ENCODE data around the gene FLRT3. TPM values are rescaled to one million over a fixed set of nuclear protein-coding genes. Genes with fewer than 3 reads are reported as not detected.

FLRT3 gene
- total RNA-seq, 4 donors from 2014 or later, result 0.42 to 1.3 (median 0.90) TPM

DNA sequence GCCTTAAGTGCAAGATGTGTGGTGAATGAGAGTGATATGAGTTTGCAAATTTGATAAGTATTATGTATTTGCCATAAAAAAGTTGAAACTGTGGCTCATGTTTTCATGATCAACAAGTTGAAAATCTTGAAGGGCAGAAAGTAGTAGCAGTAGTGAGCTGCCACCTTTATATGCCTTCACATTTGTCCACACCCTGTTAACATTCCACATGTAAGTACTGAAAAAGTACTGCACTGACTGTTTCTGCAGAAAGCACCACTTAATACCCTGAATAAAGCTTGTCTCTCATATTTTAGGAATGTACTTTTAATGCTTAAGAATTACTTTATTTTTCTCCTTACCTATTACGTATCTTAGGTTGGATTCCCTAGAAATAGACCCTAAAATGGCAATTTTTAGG is 45.9 kb downstream of the FLRT3 start:
- 87% methylated on average over 1 of the region's 1 CpG for WGBS
- intact Hi-C loops (cut with DNase I), result no loop called here
- DNase-seq (ENCODE audit: extremely low spot score), result no peak
- Histone ChIP-seq H3K4me3 (no peak overlapping the region), H3K36me3 (no peaks in the 10 kb centered on the region), H3K27me3 (no peaks in the 10 kb centered on the region), H3K4me1 (no peaks in the 10 kb centered on the region), H3K9me3 (no peaks in the 10 kb centered on the region), H3K27ac (replicated peaks in 1 of 4) (no peak overlapping the region)
- TF ChIP-seq POLR2A (IDR thresholded peaks at IDR 0.05; ENCODE audit: low read depth), result no peak

GRCh38 chr20:14288341-14289330 is 48.8 kb downstream of the FLRT3 start:
- TF ChIP-seq POLR2A (IDR thresholded peaks at IDR 0.05; ENCODE audit: low read depth), result no peak
- TF ChIP-seq, protein P1, sequence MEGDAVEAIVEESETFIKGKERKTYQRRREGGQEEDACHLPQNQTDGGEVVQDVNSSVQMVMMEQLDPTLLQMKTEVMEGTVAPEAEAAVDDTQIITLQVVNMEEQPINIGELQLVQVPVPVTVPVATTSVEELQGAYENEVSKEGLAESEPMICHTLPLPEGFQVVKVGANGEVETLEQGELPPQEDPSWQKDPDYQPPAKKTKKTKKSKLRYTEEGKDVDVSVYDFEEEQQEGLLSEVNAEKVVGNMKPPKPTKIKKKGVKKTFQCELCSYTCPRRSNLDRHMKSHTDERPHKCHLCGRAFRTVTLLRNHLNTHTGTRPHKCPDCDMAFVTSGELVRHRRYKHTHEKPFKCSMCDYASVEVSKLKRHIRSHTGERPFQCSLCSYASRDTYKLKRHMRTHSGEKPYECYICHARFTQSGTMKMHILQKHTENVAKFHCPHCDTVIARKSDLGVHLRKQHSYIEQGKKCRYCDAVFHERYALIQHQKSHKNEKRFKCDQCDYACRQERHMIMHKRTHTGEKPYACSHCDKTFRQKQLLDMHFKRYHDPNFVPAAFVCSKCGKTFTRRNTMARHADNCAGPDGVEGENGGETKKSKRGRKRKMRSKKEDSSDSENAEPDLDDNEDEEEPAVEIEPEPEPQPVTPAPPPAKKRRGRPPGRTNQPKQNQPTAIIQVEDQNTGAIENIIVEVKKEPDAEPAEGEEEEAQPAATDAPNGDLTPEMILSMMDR (IDR thresholded peaks at IDR 0.05), result no peak
- TF ChIP-seq POLR2AphosphoS5 (IDR thresholded peaks at IDR 0.05), result no peak
- no peak for TF ChIP-seq EP300 (IDR thresholded peaks at IDR 0.05)
- intact Hi-C loops (cut with DNase I), result no loop called here
- H3K27ac ChIP-seq (replicated peaks in 1 of 4), result no peak overlapping the region
- DNase-seq (ENCODE audit: extremely low spot score), result no peak
- no peaks in the 10 kb centered on the region for H3K36me3 ChIP-seq
- no peak overlapping the region for H3K4me3 ChIP-seq
- H3K9me3 ChIP-seq, result no peaks in the 10 kb centered on the region
- WGBS, result 91% methylated on average over 3 of the region's 3 CpGs
- H3K4me1 ChIP-seq, result no peaks in the 10 kb centered on the region
- H3K27me3 ChIP-seq, result no peaks in the 10 kb centered on the region

- no peak overlapping the region for H3K4me3 ChIP-seq
- H3K27ac ChIP-seq (replicated peaks in 1 of 4), result no peak overlapping the region
- intact Hi-C loops (cut with DNase I), result no loop called here
- no peaks in the 10 kb centered on the region for H3K36me3 ChIP-seq
- no peaks in the 10 kb centered on the region for H3K9me3 ChIP-seq
- TF ChIP-seq POLR2AphosphoS5 (IDR thresholded peaks at IDR 0.05) (no peak), POLR2A (IDR thresholded peaks at IDR 0.05; ENCODE audit: low read depth) (no peak), EP300 (IDR thresholded peaks at IDR 0.05) (no peak)
- TF ChIP-seq, protein P1 (IDR thresholded peaks at IDR 0.05), result no peak
- no peaks in the 10 kb centered on the region for H3K4me1 ChIP-seq
- DNase-seq (ENCODE audit: extremely low spot score), result no peak
- 89% methylated on average over 1 of the region's 1 CpG for WGBS
- no peaks in the 10 kb centered on the region for H3K27me3 ChIP-seq
Observed at GRCh38 chr20:14284443-14284842, 53.0 kb downstream of the FLRT3 start.

- 90% methylated on average over 4 of the region's 4 CpGs for WGBS
Observed at GRCh38 chr20:14282140-14282539, 55.3 kb downstream of the FLRT3 start.

More at GRCh38 chr20:14282140-14282539, 55.3 kb downstream of the FLRT3 start:
- intact Hi-C loops (cut with DNase I), result no loop called here
- DNase-seq (ENCODE audit: extremely low spot score), result no peak
- no peaks in the 10 kb centered on the region for H3K27me3 ChIP-seq
- no peaks in the 10 kb centered on the region for H3K36me3 ChIP-seq
- H3K4me3 ChIP-seq, result no peak overlapping the region
- H3K9me3 ChIP-seq, result no peaks in the 10 kb centered on the region
- H3K4me1 ChIP-seq, result peaks cover 0 to 4% (median 0%) of the 10 kb centered on the region in 4 donors
- H3K27ac ChIP-seq (replicated peaks in 1 of 4), result no peak overlapping the region
- TF ChIP-seq, protein P1 (IDR thresholded peaks at IDR 0.05), result no peak
- no peak for TF ChIP-seq EP300 (IDR thresholded peaks at IDR 0.05)
- TF ChIP-seq POLR2A (IDR thresholded peaks at IDR 0.05; ENCODE audit: low read depth), result no peak
- TF ChIP-seq POLR2AphosphoS5 (IDR thresholded peaks at IDR 0.05), result no peak

Small RNAs within 50 kb of the gene (small RNA-seq; reads per million reads assigned to genes)
- gene RNU6-228P, result 0 reads per million in 3 donors

All from esophagus muscularis mucosa (tissue), 4 donors.